ENCODE results near the gene C16orf74.

DNA sequence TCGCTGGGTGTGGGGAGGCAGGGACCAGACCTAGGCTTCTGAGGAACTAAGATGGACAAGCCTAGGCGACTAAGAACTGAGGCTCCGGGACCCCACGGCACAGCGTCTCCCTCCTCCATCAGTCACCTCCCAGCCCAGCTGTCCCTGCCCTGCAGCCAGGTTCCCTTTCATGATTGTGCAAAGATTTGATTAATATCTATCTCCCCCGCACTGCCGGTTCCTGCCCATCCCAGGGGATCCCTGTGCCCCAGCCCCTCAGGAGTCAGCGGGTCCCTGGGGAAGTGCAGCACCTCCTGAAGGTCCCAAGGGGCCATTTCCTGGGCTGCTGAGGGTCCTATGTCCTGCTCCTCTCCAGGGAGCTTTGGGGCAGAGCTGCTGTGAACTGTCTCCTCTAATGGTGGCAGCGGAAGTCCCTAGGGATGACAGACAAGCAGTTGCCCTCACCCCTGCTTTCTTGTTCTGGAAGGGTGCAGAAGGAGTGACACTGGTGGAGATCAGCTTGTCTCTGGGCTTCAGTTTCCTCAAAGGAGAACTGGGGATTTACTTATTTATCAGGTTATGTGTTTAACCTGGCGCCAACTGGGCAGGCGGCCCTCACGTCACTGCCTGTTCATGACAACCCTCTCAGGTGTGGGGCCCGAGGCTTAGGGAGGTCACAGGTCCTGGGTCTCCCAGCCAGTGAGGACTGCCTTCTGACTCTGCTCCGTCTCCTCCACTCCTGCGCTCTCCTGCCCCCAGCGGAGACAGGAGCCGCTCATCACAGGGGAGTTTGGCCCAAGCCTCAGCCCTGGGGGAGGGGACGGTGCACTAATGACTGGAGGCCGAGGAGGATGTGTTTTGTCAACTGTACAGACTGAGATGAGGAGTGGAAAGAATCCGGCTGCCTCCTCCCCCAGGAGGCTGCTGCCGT lies 1.9 kb upstream of the C16orf74 start:
- TF ChIP-seq, protein P1, sequence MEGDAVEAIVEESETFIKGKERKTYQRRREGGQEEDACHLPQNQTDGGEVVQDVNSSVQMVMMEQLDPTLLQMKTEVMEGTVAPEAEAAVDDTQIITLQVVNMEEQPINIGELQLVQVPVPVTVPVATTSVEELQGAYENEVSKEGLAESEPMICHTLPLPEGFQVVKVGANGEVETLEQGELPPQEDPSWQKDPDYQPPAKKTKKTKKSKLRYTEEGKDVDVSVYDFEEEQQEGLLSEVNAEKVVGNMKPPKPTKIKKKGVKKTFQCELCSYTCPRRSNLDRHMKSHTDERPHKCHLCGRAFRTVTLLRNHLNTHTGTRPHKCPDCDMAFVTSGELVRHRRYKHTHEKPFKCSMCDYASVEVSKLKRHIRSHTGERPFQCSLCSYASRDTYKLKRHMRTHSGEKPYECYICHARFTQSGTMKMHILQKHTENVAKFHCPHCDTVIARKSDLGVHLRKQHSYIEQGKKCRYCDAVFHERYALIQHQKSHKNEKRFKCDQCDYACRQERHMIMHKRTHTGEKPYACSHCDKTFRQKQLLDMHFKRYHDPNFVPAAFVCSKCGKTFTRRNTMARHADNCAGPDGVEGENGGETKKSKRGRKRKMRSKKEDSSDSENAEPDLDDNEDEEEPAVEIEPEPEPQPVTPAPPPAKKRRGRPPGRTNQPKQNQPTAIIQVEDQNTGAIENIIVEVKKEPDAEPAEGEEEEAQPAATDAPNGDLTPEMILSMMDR (IDR thresholded peaks at IDR 0.05) = no peak
- TF ChIP-seq EZH2 (IDR thresholded peaks at IDR 0.05; ENCODE audit: borderline replicate concordance, insufficient read depth, low read depth, low read length, poor library complexity, severe bottlenecking) = no peak

Measured in B cell (primary cell).